Immature natural killer cell (primary cell): ENCODE results near the gene TMOD1. TPM values are rescaled to one million over a fixed set of nuclear protein-coding genes. Genes with fewer than 3 reads are reported as not detected.
"Not testable (repeated sequence)": the region's sequence is repeated elsewhere in the genome, so short reads cannot be mapped to it uniquely, and the experiment has no call there.

Source experiments
- DNase-seq, 3 donors: peaks; one replicate each; pipeline ENCODE4 v3.0.0; 2022; ENCODE audit warnings: mixed read lengths in 1 of 3
- H3K27ac Mint-ChIP-seq, 6 donors: one replicate each; pipeline ENCODE4 v1.8.0; 2020; ENCODE audit warnings: mixed read lengths in 6 of 6, mild to moderate bottlenecking in 5 of 6, inconsistent platforms in 4 of 6, moderate library complexity in 3 of 6
- H3K27me3 Mint-ChIP-seq, 3 donors: one replicate each; pipeline ENCODE4 v1.8.0; 2020 to 2021; ENCODE audit warnings: low read depth in 3 of 3, mild to moderate bottlenecking in 3 of 3, mixed read lengths in 3 of 3, moderate library complexity in 3 of 3, inconsistent platforms in 1 of 3
- H3K36me3 Mint-ChIP-seq, 3 donors: one replicate each; pipeline ENCODE4 v1.8.0; 2020; ENCODE audit warnings: mixed read lengths in 3 of 3, inconsistent platforms in 2 of 3, mild to moderate bottlenecking in 2 of 3
- H3K4me1 Mint-ChIP-seq, 2 donors: one replicate each; pipeline ENCODE4 v1.8.0; 2020; ENCODE audit warnings: inconsistent platforms in 2 of 2, mild to moderate bottlenecking in 2 of 2, mixed read lengths in 2 of 2, moderate library complexity in 1 of 2
- H3K4me3 Mint-ChIP-seq, 5 donors: one replicate each; pipeline ENCODE4 v1.8.0; 2020; ENCODE audit warnings: mild to moderate bottlenecking in 5 of 5, mixed read lengths in 5 of 5, inconsistent platforms in 3 of 5, moderate library complexity in 3 of 5
- H3K9me3 Mint-ChIP-seq, 6 donors: one replicate each; pipeline ENCODE4 v1.8.0; 2020; ENCODE audit warnings: mild to moderate bottlenecking in 6 of 6, mixed read lengths in 6 of 6, inconsistent platforms in 4 of 6, moderate library complexity in 3 of 6
- polyA plus RNA-seq, 3 donors: library from polyadenylated mRNA; unstranded; fragments of 300-500 nt; fragmentation: Illumina TruSeq; gene quantifications; one replicate each; pipeline ENCODE4 v1.2.3, GENCODE V29; 2021

Gene TMOD1
- 1 to 10 TPM; 1.7 to 4.8 (median 3.7) TPM for polyA plus RNA-seq

- Mint-ChIP-seq H3K9me3 (no peaks in the 10 kb centered on the region), H3K4me1 (peaks cover 19 to 21% of the 10 kb centered on the region in 2 donors), H3K4me3 (peak within 1 kb of the TSS; percentile 78 to 84 (median 81)), H3K36me3 (peaks cover 9 to 10% (median 10%) of the 10 kb centered on the region in 3 donors), H3K27ac (no peak within 1 kb of the TSS), H3K27me3 (peaks cover 15 to 19% (median 18%) of the 10 kb centered on the region in 3 donors)
- DNase-seq, result peak; percentile 23 to 27 (median 23)
Measured at GRCh38 chr9:97501177-97501971, at the start of gene TMOD1. TMOD1 (plus strand) TSS chr9:97501666; CDS start chr9:97524189, 22,523 bp downstream.

GRCh38 chr9:97453573-97453972 lies 47.9 kb upstream of the TMOD1 start:
- not testable (repeated sequence) for H3K4me3 Mint-ChIP-seq, H3K9me3 Mint-ChIP-seq, DNase-seq, H3K27me3 Mint-ChIP-seq, H3K27ac Mint-ChIP-seq, H3K4me1 Mint-ChIP-seq
- H3K36me3 Mint-ChIP-seq, result peaks cover 21 to 45% (median 31%) of the 10 kb centered on the region in 3 donors

DNA sequence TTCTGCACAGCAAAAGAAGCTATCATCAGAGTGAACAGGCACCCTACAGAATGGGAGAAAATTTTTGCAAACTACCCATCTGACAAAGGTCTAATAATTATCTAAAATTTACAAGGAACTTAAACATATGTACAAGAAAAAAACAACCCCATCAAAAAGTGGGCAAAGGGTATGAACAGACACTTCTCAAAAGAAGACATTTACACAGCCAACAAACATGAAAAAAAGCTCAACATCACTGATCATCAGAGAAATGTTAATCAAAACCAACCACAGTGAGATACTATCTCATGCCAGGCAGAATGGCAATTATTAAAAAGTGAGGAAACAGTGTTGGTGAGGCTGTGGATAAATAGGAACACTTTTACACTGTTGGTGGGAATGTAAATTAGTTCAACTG lies 44.6 kb upstream of the TMOD1 start:
- H3K9me3 Mint-ChIP-seq, H3K27me3 Mint-ChIP-seq, H3K4me3 Mint-ChIP-seq, DNase-seq, H3K4me1 Mint-ChIP-seq, H3K27ac Mint-ChIP-seq: not testable (repeated sequence)
- H3K36me3 Mint-ChIP-seq, result peaks cover 9 to 30% (median 22%) of the 10 kb centered on the region in 3 donors

- Mint-ChIP-seq H3K36me3 (peaks cover 9 to 26% (median 20%) of the 10 kb centered on the region in 3 donors), H3K9me3 (no peaks in the 10 kb centered on the region)
- DNase-seq, result no peak
Measured at GRCh38 chr9:97459326-97459725, 42.1 kb upstream of the TMOD1 start.

GRCh38 chr9:97462159-97462558 lies 39.3 kb upstream of the TMOD1 start:
- Mint-ChIP-seq H3K4me3 (no peak overlapping the region), H3K27ac (no peak overlapping the region), H3K4me1 (no peaks in the 10 kb centered on the region), H3K9me3 (no peaks in the 10 kb centered on the region), H3K27me3 (peaks cover 0 to 2% (median 0%) of the 10 kb centered on the region in 3 donors), H3K36me3 (peaks cover 11 to 30% (median 13%) of the 10 kb centered on the region in 3 donors)
- DNase-seq, result no peak

More at GRCh38 chr9:97459326-97459725, 42.1 kb upstream of the TMOD1 start:
- Mint-ChIP-seq H3K27me3 (peaks cover 0 to 2% (median 1%) of the 10 kb centered on the region in 3 donors), H3K4me3 (no peak overlapping the region), H3K27ac (no peak overlapping the region), H3K4me1 (no peaks in the 10 kb centered on the region)

DNA sequence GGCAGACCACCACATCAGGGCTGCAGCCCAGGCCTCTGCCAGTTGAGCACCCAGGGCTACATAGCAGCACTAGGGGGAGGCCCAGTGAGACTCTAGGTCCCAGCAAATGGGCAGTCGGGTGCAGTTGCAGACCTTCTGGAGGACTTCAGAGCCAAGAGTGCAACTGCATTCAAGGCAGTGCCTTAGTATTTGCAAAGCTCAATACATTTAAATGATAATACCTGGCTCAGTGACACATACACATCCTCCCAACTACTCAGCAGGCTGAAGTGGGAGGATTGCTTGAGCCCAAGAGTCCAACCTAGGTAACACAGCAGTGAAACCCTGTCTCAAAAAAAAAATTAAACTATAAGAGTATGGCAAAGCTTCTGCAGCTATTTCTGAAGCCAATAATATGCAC lies 38.6 kb upstream of the TMOD1 start:
- no peaks in the 10 kb centered on the region for H3K4me1 Mint-ChIP-seq
- no peaks in the 10 kb centered on the region for H3K27me3 Mint-ChIP-seq
- H3K36me3 Mint-ChIP-seq, result peaks cover 11 to 38% (median 13%) of the 10 kb centered on the region in 3 donors
- H3K27ac Mint-ChIP-seq, result no peak overlapping the region
- no peak overlapping the region for H3K4me3 Mint-ChIP-seq
- H3K9me3 Mint-ChIP-seq, result no peaks in the 10 kb centered on the region
- DNase-seq, result no peak

DNA sequence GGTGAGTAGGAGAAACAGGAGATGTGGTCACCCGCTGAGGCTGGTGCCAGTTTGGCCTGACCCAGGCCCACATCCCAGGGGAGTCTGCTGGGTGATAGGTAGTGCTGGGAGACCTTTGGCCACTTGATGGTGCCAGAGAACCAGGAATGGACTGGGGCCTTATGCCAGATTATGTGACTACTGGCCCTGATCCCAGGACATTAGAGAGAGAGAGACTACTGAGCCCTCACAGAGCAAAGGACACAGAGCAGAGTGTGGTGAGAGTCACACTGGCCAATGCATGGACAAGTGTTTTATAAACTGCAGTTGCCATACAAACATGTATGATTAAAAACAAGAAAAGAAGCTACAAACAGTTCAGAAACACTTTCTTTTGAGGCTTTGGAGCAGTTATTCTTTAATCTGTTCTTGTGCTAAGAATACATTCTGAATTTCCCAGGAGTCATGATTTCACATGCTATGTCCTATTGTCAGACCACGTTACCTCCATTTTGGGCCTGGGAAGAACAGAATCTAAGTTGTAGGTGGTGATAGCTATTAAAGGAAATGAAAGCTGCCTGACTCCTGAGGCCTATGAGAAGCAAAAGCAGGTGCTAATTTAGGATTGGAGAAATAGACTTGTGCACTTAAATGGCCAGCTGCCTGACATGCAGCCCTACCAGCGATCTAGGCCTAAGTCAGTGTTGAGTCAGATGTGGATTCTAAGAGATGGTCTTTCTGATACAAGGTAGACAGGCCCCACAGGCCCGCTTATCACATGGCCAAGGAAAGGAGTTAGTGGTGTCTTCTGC lies 32.6 kb upstream of the TMOD1 start:
- Mint-ChIP-seq H3K9me3 (no peaks in the 10 kb centered on the region), H3K4me1 (no peaks in the 10 kb centered on the region), H3K27ac (peak overlapping the region in 1 of 6 donors; percentile 43), H3K27me3 (no peaks in the 10 kb centered on the region), H3K36me3 (peaks cover 18 to 43% (median 19%) of the 10 kb centered on the region in 3 donors), H3K4me3 (no peak overlapping the region)
- no peak for DNase-seq

GRCh38 chr9:97470076-97470475 lies 31.4 kb upstream of the TMOD1 start:
- Mint-ChIP-seq H3K36me3 (peaks cover 14 to 48% (median 23%) of the 10 kb centered on the region in 3 donors), H3K4me1 (no peaks in the 10 kb centered on the region), H3K27ac (no peak overlapping the region), H3K27me3 (no peaks in the 10 kb centered on the region), H3K4me3 (no peak overlapping the region), H3K9me3 (no peaks in the 10 kb centered on the region)
- DNase-seq, result no peak

GRCh38 chr9:97473717-97474116 lies 27.7 kb upstream of the TMOD1 start:
- DNase-seq, result no peak
- Mint-ChIP-seq H3K27me3 (peaks cover 0 to 3% (median 0%) of the 10 kb centered on the region in 3 donors), H3K36me3 (peaks cover 13 to 38% (median 21%) of the 10 kb centered on the region in 3 donors), H3K4me1 (no peaks in the 10 kb centered on the region), H3K9me3 (no peaks in the 10 kb centered on the region), H3K4me3 (no peak overlapping the region), H3K27ac (no peak overlapping the region)

GRCh38 chr9:97474372-97474925 lies 27.0 kb upstream of the TMOD1 start:
- H3K27me3 Mint-ChIP-seq, result peaks cover 0 to 3% (median 0%) of the 10 kb centered on the region in 3 donors
- no peak for DNase-seq
- no peaks in the 10 kb centered on the region for H3K4me1 Mint-ChIP-seq
- H3K27ac Mint-ChIP-seq, result no peak overlapping the region
- H3K36me3 Mint-ChIP-seq, result peaks cover 14 to 45% (median 18%) of the 10 kb centered on the region in 3 donors
- H3K4me3 Mint-ChIP-seq, result no peak overlapping the region
- H3K9me3 Mint-ChIP-seq, result no peaks in the 10 kb centered on the region

GRCh38 chr9:97475059-97475458 lies 26.4 kb upstream of the TMOD1 start:
- Mint-ChIP-seq H3K9me3 (no peaks in the 10 kb centered on the region), H3K27me3 (peaks cover 0 to 3% (median 0%) of the 10 kb centered on the region in 3 donors), H3K4me3 (no peak overlapping the region), H3K27ac (no peak overlapping the region), H3K4me1 (no peaks in the 10 kb centered on the region), H3K36me3 (peaks cover 14 to 45% (median 18%) of the 10 kb centered on the region in 3 donors)
- DNase-seq, result no peak

DNA sequence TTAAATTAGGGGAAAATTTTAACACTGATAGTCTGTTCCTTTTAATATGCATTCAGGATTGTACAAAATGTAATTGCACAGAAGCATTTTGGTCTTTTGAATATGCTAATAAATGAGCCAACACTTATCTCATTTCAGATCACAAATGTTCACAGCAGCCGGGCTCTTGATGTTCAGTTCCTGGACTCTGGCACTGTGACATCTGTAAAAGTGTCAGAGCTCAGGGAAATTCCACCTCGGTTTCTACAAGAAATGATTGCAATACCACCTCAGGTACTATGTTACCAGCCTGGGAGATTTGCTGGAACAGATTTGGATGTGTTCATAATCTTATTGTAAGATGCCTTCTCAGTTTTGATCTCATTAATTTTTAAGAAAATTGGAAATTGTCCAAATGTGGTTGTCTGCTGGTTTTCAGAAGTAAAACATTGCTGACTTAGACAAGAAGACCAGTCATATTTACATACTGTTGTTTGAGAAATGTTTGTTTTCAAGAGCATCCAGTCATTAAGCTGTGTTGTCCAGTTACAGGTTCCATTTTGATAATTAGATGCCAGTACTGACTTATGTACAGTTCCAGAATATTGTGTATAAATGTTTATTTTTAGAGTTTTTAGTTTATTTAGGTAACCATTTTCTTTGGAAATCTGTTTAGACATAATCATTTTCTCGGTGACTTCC lies 23.0 kb upstream of the TMOD1 start:
- H3K9me3 Mint-ChIP-seq, result no peaks in the 10 kb centered on the region
- H3K36me3 Mint-ChIP-seq, result peaks cover 31 to 59% (median 35%) of the 10 kb centered on the region in 3 donors
- H3K27me3 Mint-ChIP-seq, result peaks cover 0 to 3% (median 3%) of the 10 kb centered on the region in 3 donors
- H3K27ac Mint-ChIP-seq, result no peak overlapping the region
- H3K4me1 Mint-ChIP-seq, result no peaks in the 10 kb centered on the region
- H3K4me3 Mint-ChIP-seq, result no peak overlapping the region
- no peak for DNase-seq

GRCh38 chr9:97479496-97480159 lies 21.8 kb upstream of the TMOD1 start:
- Mint-ChIP-seq H3K27ac (no peak overlapping the region), H3K4me1 (no peaks in the 10 kb centered on the region), H3K9me3 (no peaks in the 10 kb centered on the region), H3K27me3 (peaks cover 0 to 3% (median 3%) of the 10 kb centered on the region in 3 donors), H3K36me3 (peaks cover 35 to 61% (median 41%) of the 10 kb centered on the region in 3 donors), H3K4me3 (no peak overlapping the region)
- no peak for DNase-seq
